ENCODE data around the gene REXO4. TPM values are rescaled to one million over a fixed set of nuclear protein-coding genes. Genes with fewer than 3 reads are reported as not detected.

Gene REXO4
- total and polyA plus RNA-seq, 9 of the 15 experiments (the other 6 are each of a cell fraction or from before 2014, with no cell fraction given) = 3.4 to 72.9 (median 31.1) TPM

- TF ChIP-seq, protein P1, sequence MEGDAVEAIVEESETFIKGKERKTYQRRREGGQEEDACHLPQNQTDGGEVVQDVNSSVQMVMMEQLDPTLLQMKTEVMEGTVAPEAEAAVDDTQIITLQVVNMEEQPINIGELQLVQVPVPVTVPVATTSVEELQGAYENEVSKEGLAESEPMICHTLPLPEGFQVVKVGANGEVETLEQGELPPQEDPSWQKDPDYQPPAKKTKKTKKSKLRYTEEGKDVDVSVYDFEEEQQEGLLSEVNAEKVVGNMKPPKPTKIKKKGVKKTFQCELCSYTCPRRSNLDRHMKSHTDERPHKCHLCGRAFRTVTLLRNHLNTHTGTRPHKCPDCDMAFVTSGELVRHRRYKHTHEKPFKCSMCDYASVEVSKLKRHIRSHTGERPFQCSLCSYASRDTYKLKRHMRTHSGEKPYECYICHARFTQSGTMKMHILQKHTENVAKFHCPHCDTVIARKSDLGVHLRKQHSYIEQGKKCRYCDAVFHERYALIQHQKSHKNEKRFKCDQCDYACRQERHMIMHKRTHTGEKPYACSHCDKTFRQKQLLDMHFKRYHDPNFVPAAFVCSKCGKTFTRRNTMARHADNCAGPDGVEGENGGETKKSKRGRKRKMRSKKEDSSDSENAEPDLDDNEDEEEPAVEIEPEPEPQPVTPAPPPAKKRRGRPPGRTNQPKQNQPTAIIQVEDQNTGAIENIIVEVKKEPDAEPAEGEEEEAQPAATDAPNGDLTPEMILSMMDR (IDR thresholded peaks at IDR 0.05 in 2 of 3, conservative IDR thresholded peaks at IDR 0.05 in 1 of 3; ENCODE audit: insufficient read depth in 2 of 3, low read depth in 1 of 3, low read length in 3 of 3) = peak in 2 of 3 experiments; percentile 21 to 43; a peak in 3 of 6 replicates
- TF ChIP-seq SAP30 (IDR thresholded peaks at IDR 0.05; ENCODE audit: borderline replicate concordance, insufficient read depth, low read depth, low read length, poor library complexity, severe bottlenecking) = peak; percentile 23
- TF ChIP-seq HNRNPH1 (optimal IDR thresholded peaks at IDR 0.05; ENCODE audit: low read depth, low read length) = no peak
- TF ChIP-seq NKRF (IDR thresholded peaks at IDR 0.05; ENCODE audit: borderline replicate concordance) = peak; percentile 93
- peak; percentile 84 for TF ChIP-seq RBFOX2 (IDR thresholded peaks at IDR 0.05; ENCODE audit: low read depth, low read length)
- no peak for TF ChIP-seq NFYB (IDR thresholded peaks at IDR 0.05; ENCODE audit: extremely low read depth, insufficient read length)
- peak; percentile 85 for TF ChIP-seq TAF1 (IDR thresholded peaks at IDR 0.05; ENCODE audit: control insufficient read depth, extremely low read depth, insufficient read depth, low read length, severe bottlenecking)
- no peak for TF ChIP-seq ZNF407 (IDR thresholded peaks at IDR 0.05; ENCODE audit: low read depth)
Observed at GRCh38 chr9:133356391-133357091, 61.3 kb downstream of the REXO4 start, which contains the start of the genes SURF1 and SURF2 (continued).
